Spleen (tissue), 11 donors: ENCODE results near the gene GFER. TPM values are rescaled to one million over a fixed set of nuclear protein-coding genes. Genes with fewer than 3 reads are reported as not detected.

ENCODE experiments used
- DNase-seq: peaks from one replicate; pipeline ENCODE4 v3.0.0-alpha.2; 2020
- H3K27ac ChIP-seq, 8 donors: fragments of 200-600 bp; sonication (generic) in 7 of 8; 1 replicate in 4 of 8; 2 replicates in 4 of 8; pipeline versions ENCODE4 v1.5.0 to v1.8.0; 2016 to 2021; ENCODE audit warnings: inconsistent platforms in 4 of 8, mild to moderate bottlenecking in 4 of 8, moderate library complexity in 1 of 8
- H3K27me3 ChIP-seq, 7 donors: fragments of 200-600 bp; sonication (generic) in 6 of 7; replicated peaks in 1 of 7; 1 replicate in 4 of 7; 2 replicates in 3 of 7; pipeline versions ENCODE4 v1.5.0 to v1.8.0; 2016 to 2021; ENCODE audit warnings: inconsistent platforms in 3 of 7, mild to moderate bottlenecking in 1 of 7
- H3K36me3 ChIP-seq, 6 donors: fragments of 200-600 bp; sonication (generic) in 5 of 6; 1 replicate in 4 of 6; 2 replicates in 2 of 6; pipeline versions ENCODE4 v1.5.0 to v1.8.0; 2016 to 2021; ENCODE audit warnings: inconsistent platforms in 2 of 6
- H3K4me1 ChIP-seq, 6 donors: fragments of 200-600 bp; sonication (generic) in 5 of 6; 1 replicate in 3 of 6; 2 replicates in 3 of 6; pipeline versions ENCODE4 v1.5.0 to v1.8.0; 2016 to 2021; ENCODE audit warnings: inconsistent platforms in 3 of 6
- H3K4me3 ChIP-seq, 8 donors: fragments of 200-600 bp; sonication (generic) in 7 of 8; 1 replicate in 4 of 8; 2 replicates in 4 of 8; pipeline versions ENCODE4 v1.5.0 to v1.8.0; 2016 to 2021; ENCODE audit warnings: inconsistent platforms in 4 of 8, mild to moderate bottlenecking in 4 of 8, moderate library complexity in 2 of 8
- H3K9me3 ChIP-seq, 8 donors: fragments of 200-600 bp; sonication (generic) in 7 of 8; 1 replicate in 4 of 8; 2 replicates in 4 of 8; pipeline versions ENCODE4 v1.5.0 to v1.8.0; 2016 to 2021; ENCODE audit warnings: inconsistent platforms in 4 of 8
- POLR2A ChIP-seq, 3 donors: fragments of 450-650 bp; IDR thresholded peaks; one replicate each; pipeline ENCODE4 v1.5.1; 2017; ENCODE audit warnings: antibody characterized with exemption in 3 of 3, mild to moderate bottlenecking in 1 of 3
- POLR2AphosphoS5 ChIP-seq, 3 donors: sonication (generic); formaldehyde crosslinking; IDR thresholded peaks; one replicate each; pipeline ENCODE4 v1.5.1; 2017; ENCODE audit warnings: antibody characterized with exemption in 3 of 3
- WGBS, 5 donors: extraction: QIAGEN DNeasy Blood & Tissue Kit in 3 of 5; methylation state at CpG; one replicate each; pipeline versions ENCODE4 v1.1.5 to v1.1.7; 2013 to 2018; 5-methylcytosine and 5-hydroxymethylcytosine counted together
- intact Hi-C: fragments of 100-400 bp; cut with DNase I; formaldehyde crosslinking; loops from one replicate; pipeline ENCODE4 v1.15.0; 2023; ENCODE audit warnings: low total_unique reads
- polyA plus RNA-seq, 3 donors: library from polyadenylated mRNA; stranded (reverse); fragments of 200-250 nt; gene quantifications; one replicate each; pipeline ENCODE4 v1.2.1, GENCODE V29; 2013
- total RNA-seq, 7 donors: library from RNA; depleted of rRNA in 3 of 7; stranded (reverse); fragments of >200 nt in 3 of 7; fragmentation: NEBNext Ultra II Directional in 4 of 7; extraction: Animal tissue kit (Norgen Biotek cat#: 25700) in 4 of 7; gene quantifications; one replicate each; pipeline versions ENCODE4 v1.1.0 to v1.2.1, GENCODE V29; 2016 to 2021
- TF ChIP-seq, protein P1 (sequence below), 11 experiments: fragments of 200-600 bp in 7 of 11; fragments of 450-650 bp in 4 of 11; sonication (generic) in 4 of 11; IDR thresholded peaks in 8 of 11; conservative IDR thresholded peaks in 3 of 11; 1 replicate in 7 of 11; 2 replicates in 4 of 11; pipeline versions ENCODE4 v1.4.0 to v1.8.0; 2016 to 2021; ENCODE audit warnings: antibody characterized with exemption in 11 of 11, inconsistent platforms in 4 of 11, mild to moderate bottlenecking in 1 of 11
- donor health status: healthy with polysubstance abuse.
- donor health status: DM: no; HTN: no; CAD: no; lungs with moderate emphysema.
- donor health status: DM: no; HTN: no; CAD: no.
- donor health status: Bipolar disorder and iron deficiency.
- donor health status: healthy.
- donor health status: DM: no; HTN: no; CAD: no.
- donor health status: DM: yes; HTN: yes; CAD: no.

Gene GFER
- total and polyA plus RNA-seq, 10 donors = 9.6 to 36.0 (median 22.8) TPM

DNA sequence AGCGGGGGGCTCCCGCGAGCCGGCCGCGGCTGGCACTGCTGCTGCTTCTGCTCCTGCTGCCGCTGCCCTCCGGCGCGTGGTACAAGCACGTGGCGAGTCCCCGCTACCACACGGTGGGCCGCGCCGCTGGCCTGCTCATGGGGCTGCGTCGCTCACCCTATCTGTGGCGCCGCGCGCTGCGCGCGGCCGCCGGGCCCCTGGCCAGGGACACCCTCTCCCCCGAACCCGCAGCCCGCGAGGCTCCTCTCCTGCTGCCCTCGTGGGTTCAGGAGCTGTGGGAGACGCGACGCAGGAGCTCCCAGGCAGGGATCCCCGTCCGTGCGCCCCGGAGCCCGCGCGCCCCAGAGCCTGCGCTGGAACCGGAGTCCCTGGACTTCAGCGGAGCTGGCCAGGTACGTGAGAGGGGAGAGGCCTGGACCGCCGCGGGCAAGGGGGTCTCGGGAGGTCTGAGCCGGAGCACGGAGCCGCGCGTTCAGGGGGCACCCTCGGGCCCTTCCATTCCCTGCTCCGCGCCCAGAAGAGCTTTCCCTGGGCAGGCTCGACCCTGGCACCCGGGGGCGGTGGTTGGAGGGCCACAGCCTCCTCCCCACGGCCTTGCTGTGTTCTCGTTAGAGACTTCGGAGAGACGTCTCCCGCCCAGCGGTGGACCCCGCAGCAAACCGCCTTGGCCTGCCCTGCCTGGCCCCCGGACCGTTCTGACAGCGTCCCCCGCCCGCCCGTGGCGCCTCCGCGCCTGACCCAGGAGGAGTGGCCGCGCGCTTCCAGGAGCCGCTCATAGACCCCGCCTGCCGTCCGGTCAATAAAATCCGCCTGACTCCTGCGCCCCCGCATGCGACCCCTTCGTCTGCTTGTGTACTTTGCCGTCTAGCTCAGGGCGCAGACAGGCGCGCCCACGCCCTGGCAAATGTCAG lies 36.2 kb downstream of the GFER start:
- Histone ChIP-seq H3K4me3 (peak overlapping the region in 6 of 8 donors; percentile 8 to 50 (median 13)), H3K9me3 (no peaks in the 10 kb centered on the region), H3K27ac (no peak overlapping the region), H3K36me3 (no peaks in the 10 kb centered on the region), H3K4me1 (peaks cover 27 to 50% (median 40%) of the 10 kb centered on the region in 6 donors), H3K27me3 (peaks cover 0 to 70% (median 32%) of the 10 kb centered on the region in 7 donors)
- intact Hi-C loops = no loop called here
- TF ChIP-seq, protein P1, sequence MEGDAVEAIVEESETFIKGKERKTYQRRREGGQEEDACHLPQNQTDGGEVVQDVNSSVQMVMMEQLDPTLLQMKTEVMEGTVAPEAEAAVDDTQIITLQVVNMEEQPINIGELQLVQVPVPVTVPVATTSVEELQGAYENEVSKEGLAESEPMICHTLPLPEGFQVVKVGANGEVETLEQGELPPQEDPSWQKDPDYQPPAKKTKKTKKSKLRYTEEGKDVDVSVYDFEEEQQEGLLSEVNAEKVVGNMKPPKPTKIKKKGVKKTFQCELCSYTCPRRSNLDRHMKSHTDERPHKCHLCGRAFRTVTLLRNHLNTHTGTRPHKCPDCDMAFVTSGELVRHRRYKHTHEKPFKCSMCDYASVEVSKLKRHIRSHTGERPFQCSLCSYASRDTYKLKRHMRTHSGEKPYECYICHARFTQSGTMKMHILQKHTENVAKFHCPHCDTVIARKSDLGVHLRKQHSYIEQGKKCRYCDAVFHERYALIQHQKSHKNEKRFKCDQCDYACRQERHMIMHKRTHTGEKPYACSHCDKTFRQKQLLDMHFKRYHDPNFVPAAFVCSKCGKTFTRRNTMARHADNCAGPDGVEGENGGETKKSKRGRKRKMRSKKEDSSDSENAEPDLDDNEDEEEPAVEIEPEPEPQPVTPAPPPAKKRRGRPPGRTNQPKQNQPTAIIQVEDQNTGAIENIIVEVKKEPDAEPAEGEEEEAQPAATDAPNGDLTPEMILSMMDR (IDR thresholded peaks at IDR 0.05 in 8 of 11, conservative IDR thresholded peaks at IDR 0.05 in 3 of 11) = no peak
- TF ChIP-seq POLR2A (IDR thresholded peaks at IDR 0.05) (no peak), POLR2AphosphoS5 (IDR thresholded peaks at IDR 0.05) (no peak)
- WGBS, 5 donors = 0 to 3% (median 2%) methylated on average over 8 to 96 of the region's 96 CpGs
- peak; percentile 74 for DNase-seq

DNA sequence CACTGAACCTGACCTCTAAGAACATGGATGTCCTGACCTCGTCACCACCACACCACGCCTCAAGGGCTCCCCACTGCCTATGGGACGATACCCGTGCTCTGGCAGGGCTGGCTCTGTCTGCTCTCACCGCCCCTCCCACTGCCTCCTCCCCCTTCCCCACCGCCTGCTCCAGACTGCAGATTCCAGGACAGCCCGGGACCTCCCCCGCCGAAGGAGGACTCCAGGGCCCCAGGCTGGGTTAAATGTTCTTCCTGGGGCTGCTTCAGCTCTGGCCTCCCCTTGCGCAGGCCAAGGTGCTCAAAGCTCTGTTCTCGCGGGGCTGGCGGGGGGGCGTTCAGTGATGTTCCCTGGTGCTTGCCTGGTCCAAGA lies 38.7 kb downstream of the GFER start:
- H3K27ac ChIP-seq = peak overlapping the region in 6 of 8 donors; percentile 68 to 88 (median 86)
- DNase-seq = no peak
- intact Hi-C loops = no loop called here
- no peaks in the 10 kb centered on the region for H3K36me3 ChIP-seq
- WGBS, 5 donors = 1 to 3% (median 3%) methylated on average over 9 to 14 of the region's 14 CpGs
- peaks cover 0 to 84% (median 39%) of the 10 kb centered on the region in 7 donors for H3K27me3 ChIP-seq
- peaks cover 27 to 73% (median 58%) of the 10 kb centered on the region in 6 donors for H3K4me1 ChIP-seq
- no peaks in the 10 kb centered on the region for H3K9me3 ChIP-seq
- H3K4me3 ChIP-seq = peak overlapping the region in 5 of 8 donors; percentile 21 to 64 (median 28)
- TF ChIP-seq, protein P1 (IDR thresholded peaks at IDR 0.05 in 8 of 11, conservative IDR thresholded peaks at IDR 0.05 in 3 of 11) = no peak
- TF ChIP-seq POLR2A (IDR thresholded peaks at IDR 0.05) = no peak
- no peak for TF ChIP-seq POLR2AphosphoS5 (IDR thresholded peaks at IDR 0.05)

DNA sequence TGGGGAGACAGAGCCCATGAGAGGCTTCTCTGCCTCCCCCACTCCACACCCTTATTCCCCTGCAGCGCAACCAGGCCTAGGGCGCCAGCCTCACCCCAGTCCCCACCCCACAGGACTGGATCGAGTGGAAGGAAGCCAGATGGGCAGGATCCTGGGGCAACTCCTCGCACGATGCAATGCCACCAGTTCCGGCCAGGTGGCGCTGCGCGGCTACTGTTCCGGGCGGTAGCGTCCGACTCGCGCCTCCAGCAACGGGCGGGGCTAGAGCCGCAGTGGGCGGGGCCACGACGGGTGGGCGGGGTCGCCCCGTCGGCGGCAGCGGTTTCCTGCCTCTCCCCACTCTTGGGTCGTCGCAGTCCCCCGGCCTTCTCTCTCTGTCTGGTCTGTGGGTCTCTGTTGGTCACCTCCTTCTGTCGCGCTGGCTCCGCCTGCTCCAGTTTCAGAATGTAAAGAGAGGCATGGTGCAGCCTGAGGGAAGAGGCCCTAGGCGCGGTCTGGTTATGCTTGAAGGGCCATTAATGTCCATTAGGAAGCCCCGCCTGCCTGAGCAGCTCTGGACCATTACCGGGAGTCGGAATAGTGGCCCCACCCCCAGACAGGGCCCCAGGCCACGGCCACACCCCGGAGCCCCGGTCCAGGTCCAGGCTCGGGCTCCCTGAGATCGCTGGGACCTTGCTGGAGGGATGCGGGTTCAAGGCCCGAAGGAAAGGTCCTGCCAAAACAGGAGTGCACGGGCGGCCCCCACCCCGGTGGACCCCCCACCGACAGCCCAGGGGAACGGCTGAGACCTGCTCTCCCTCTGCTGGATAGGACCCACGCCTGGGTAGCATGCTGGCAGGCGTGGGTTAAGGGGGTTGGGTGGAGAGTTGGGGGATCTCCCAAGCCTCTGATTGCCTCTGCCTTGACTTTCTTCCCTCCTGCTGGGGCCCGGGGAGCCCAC lies 39.4 kb downstream of the GFER start:
- peak in 1 of 3 donors; percentile 44 for TF ChIP-seq POLR2A (IDR thresholded peaks at IDR 0.05)
- peak; percentile 79 to 90 (median 88) for TF ChIP-seq POLR2AphosphoS5 (IDR thresholded peaks at IDR 0.05)
- TF ChIP-seq, protein P1 (IDR thresholded peaks at IDR 0.05 in 8 of 11, conservative IDR thresholded peaks at IDR 0.05 in 3 of 11) = peak; percentile 98 to 100 (median 99)
- Histone ChIP-seq H3K36me3 (no peaks in the 10 kb centered on the region), H3K4me1 (peaks cover 27 to 79% (median 64%) of the 10 kb centered on the region in 6 donors), H3K27ac (peak overlapping the region; percentile 62 to 88 (median 84)), H3K9me3 (no peaks in the 10 kb centered on the region), H3K27me3 (peaks cover 0 to 80% (median 39%) of the 10 kb centered on the region in 7 donors), H3K4me3 (peak overlapping the region in 7 of 8 donors; percentile 21 to 64 (median 25))
- peak; percentile 99 for DNase-seq
- intact Hi-C loops = no loop called here
- 4 to 17% (median 11%) methylated on average over 15 to 53 of the region's 53 CpGs for WGBS, 5 donors
